HG03064 (cell line): ENCODE measurements around the gene ASB13.
A peak's percentile ranks its signal among the peaks of the same experiment; 100 is the strongest.

Experiments
- ATAC-seq: cut with Tn5 transposase; IDR thresholded peaks from one replicate; pipeline ENCODE4 v1.9.1; 2021; ENCODE audit warnings: low read depth; ENCODE audit not compliant: unreplicated experiment

The ASB13 gene

GRCh38 chr10:5666008-5666840 lies at the start of gene ASB13:
TSS of gene ASB13 (minus strand) at chr10:5666595. CDS start at chr10:5666551, 44 bp downstream.
- no peak for ATAC-seq

GRCh38 chr10:5711642-5712041 lies 45.2 kb upstream of the ASB13 start:
- no peak for ATAC-seq

- no peak for ATAC-seq
These were observed 44.5 kb upstream of the ASB13 start for GRCh38 chr10:5710859-5711258.

- no peak for ATAC-seq
These were observed 43.5 kb upstream of the ASB13 start for GRCh38 chr10:5709865-5710264.

GRCh38 chr10:5708356-5708755 lies 42.0 kb upstream of the ASB13 start:
- no peak for ATAC-seq

GRCh38 chr10:5698062-5698461 lies 31.7 kb upstream of the ASB13 start:
- no peak for ATAC-seq

- no peak for ATAC-seq
These were observed 30.9 kb upstream of the ASB13 start for GRCh38 chr10:5697342-5697741.

GRCh38 chr10:5694573-5694972 lies 28.2 kb upstream of the ASB13 start:
- ATAC-seq = no peak

- peak; percentile 68 for ATAC-seq
These were observed 26.3 kb upstream of the ASB13 start for GRCh38 chr10:5692461-5693358.

- no peak for ATAC-seq
These were observed 25.4 kb upstream of the ASB13 start for GRCh38 chr10:5691786-5692185.

- no peak for ATAC-seq
These were observed 22.2 kb upstream of the ASB13 start for GRCh38 chr10:5688587-5688986.

- no peak for ATAC-seq
These were observed 19.4 kb upstream of the ASB13 start for GRCh38 chr10:5685764-5686240.

- ATAC-seq = peak; percentile 38
These were observed 18.8 kb upstream of the ASB13 start for GRCh38 chr10:5684971-5685763.

GRCh38 chr10:5684318-5684970 lies 18.0 kb upstream of the ASB13 start, which contains the start of gene TASOR2:
TSS of gene TASOR2 (plus strand) at chr10:5684838. CDS start at chr10:5720643, 35,805 bp downstream.
- ATAC-seq = peak; percentile 63

GRCh38 chr10:5683065-5683464 lies 16.7 kb upstream of the ASB13 start:
- no peak for ATAC-seq

GRCh38 chr10:5681930-5682329 lies 15.5 kb upstream of the ASB13 start:
- ATAC-seq = no peak

- no peak for ATAC-seq
These were observed 13.2 kb upstream of the ASB13 start for GRCh38 chr10:5679606-5680005.

GRCh38 chr10:5679037-5679435 lies 12.6 kb upstream of the ASB13 start:
- ATAC-seq = no peak

- ATAC-seq = no peak
These were observed 12.1 kb upstream of the ASB13 start for GRCh38 chr10:5678397-5679036.
